SHP77 (cell line): ENCODE results near the gene AP3S1.
"Not testable (repeated sequence)": the region's sequence is repeated elsewhere in the genome, so short reads cannot be mapped to it uniquely, and the experiment has no call there.

Source experiments
- DNase-seq, 2 experiments: peaks; one replicate each; lab custom pipeline; 2025; lab: John Stamatoyannopoulos, UW

Gene AP3S1

GRCh38 chr5:115841382-115842088 is at the start of gene AP3S1, which contains the start of gene ATG12:
Gene AP3S1, plus strand, starts transcription at chr5:115841935. Its CDS starts 103 bp downstream, at chr5:115842038.
Gene ATG12, minus strand, starts transcription at chr5:115841565. Its CDS starts 13 bp downstream, at chr5:115841552.
- DNase-seq: peak; percentile 86 to 93

GRCh38 chr5:115795700-115796099 is 46.0 kb upstream of the AP3S1 start:
- no peak for DNase-seq

GRCh38 chr5:115796656-115797055 is 45.1 kb upstream of the AP3S1 start:
- DNase-seq: no peak

- DNase-seq: no peak
Measured at GRCh38 chr5:115798252-115798651, 43.5 kb upstream of the AP3S1 start.

GRCh38 chr5:115800108-115800507 is 41.6 kb upstream of the AP3S1 start:
- no peak for DNase-seq

- DNase-seq: no peak
Measured at GRCh38 chr5:115801152-115801551, 40.6 kb upstream of the AP3S1 start.

- DNase-seq: no peak
Measured at GRCh38 chr5:115801984-115802383, 39.8 kb upstream of the AP3S1 start.

- no peak for DNase-seq
Measured at GRCh38 chr5:115806986-115807653, 34.6 kb upstream of the AP3S1 start.

- no peak for DNase-seq
Measured at GRCh38 chr5:115807654-115808052, 34.1 kb upstream of the AP3S1 start.

GRCh38 chr5:115808066-115808465 is 33.7 kb upstream of the AP3S1 start:
- DNase-seq: not testable (repeated sequence)

GRCh38 chr5:115809946-115810345 is 31.8 kb upstream of the AP3S1 start:
- no peak for DNase-seq

GRCh38 chr5:115810761-115811160 is 31.0 kb upstream of the AP3S1 start:
- DNase-seq: no peak

- DNase-seq: no peak
Measured at GRCh38 chr5:115811406-115811805, 30.3 kb upstream of the AP3S1 start.

GRCh38 chr5:115812372-115812771 is 29.4 kb upstream of the AP3S1 start:
- DNase-seq: no peak

GRCh38 chr5:115813719-115814118 is 28.0 kb upstream of the AP3S1 start:
- no peak for DNase-seq

- DNase-seq: no peak
Measured at GRCh38 chr5:115815006-115815692, 26.6 kb upstream of the AP3S1 start.

- no peak for DNase-seq
Measured at GRCh38 chr5:115815693-115816225, 26.0 kb upstream of the AP3S1 start.

- no peak for DNase-seq
Measured at GRCh38 chr5:115816226-115817081, 25.3 kb upstream of the AP3S1 start, which contains the start of gene CDO1. Gene CDO1, minus strand, starts transcription at chr5:115816659. Its CDS starts 262 bp downstream, at chr5:115816397.

- DNase-seq: no peak
Measured at GRCh38 chr5:115817386-115817785, 24.3 kb upstream of the AP3S1 start.

- DNase-seq: no peak
Measured at GRCh38 chr5:115818821-115819220, 22.9 kb upstream of the AP3S1 start.

GRCh38 chr5:115820846-115821245 is 20.9 kb upstream of the AP3S1 start:
- DNase-seq: no peak

GRCh38 chr5:115824983-115825382 is 16.8 kb upstream of the AP3S1 start:
- DNase-seq: not testable (repeated sequence)
